ENCODE measurements around the gene DROSHA.

DNA sequence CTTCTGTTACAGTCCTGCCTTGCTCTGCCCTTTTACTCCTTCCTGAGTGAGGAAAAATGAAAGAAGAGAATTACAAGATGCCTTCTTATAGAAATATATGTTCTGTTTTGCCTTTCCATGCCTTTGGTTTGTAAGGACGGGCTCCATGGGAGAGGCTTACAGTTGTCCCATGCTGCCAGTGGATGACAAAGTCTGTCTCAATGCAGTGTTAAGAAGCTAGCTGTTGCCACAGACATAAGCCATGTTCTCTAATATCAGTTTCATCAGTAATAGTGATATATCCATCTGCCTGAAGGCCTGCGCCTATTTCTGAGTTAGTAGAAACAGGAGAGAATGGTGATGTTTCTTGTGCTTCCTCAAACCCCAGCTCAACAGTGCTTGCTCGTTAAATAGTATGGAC lies 28.0 kb upstream of the DROSHA start:
- TF ChIP-seq SIN3A (IDR thresholded peaks at IDR 0.05; ENCODE audit: borderline replicate concordance, insufficient read depth, low read length) (no peak), POLR2AphosphoS5 (IDR thresholded peaks at IDR 0.05; ENCODE audit: low read depth, low read length) (no peak), TAF1 (IDR thresholded peaks at IDR 0.05; ENCODE audit: borderline replicate concordance, insufficient read depth, low read length) (no peak)
